ENCODE measurements around the gene PPIE.

GRCh38 chr1:39788426-39788757 lies 49.7 kb downstream of the PPIE start:
- no peak for TF ChIP-seq CTCF (optimal IDR thresholded peaks at IDR 0.05 in 1 of 3, IDR thresholded peaks at IDR 0.05 in 1 of 3, conservative IDR thresholded peaks at IDR 0.05 in 1 of 3; ENCODE audit: extremely low read depth in 1 of 3, insufficient read depth in 2 of 3, low read length in 3 of 3)
- no peak for TF ChIP-seq EZH2 (IDR thresholded peaks at IDR 0.05; ENCODE audit: low read length)
